Fibroblast of skin of left quadriceps (primary cell): Measurements from ENCODE around the gene DPYSL3.

Experiments
- DNase-seq, 2 experiments: peaks; one replicate each; pipeline ENCODE4 v3.0.0-alpha.2; 2013; ENCODE audit warnings: low read depth in 2 of 2

The DPYSL3 gene

GRCh38 chr5:147404706-147405105, 105.2 kb downstream of the DPYSL3 start:
- DNase-seq = no peak

DNA sequence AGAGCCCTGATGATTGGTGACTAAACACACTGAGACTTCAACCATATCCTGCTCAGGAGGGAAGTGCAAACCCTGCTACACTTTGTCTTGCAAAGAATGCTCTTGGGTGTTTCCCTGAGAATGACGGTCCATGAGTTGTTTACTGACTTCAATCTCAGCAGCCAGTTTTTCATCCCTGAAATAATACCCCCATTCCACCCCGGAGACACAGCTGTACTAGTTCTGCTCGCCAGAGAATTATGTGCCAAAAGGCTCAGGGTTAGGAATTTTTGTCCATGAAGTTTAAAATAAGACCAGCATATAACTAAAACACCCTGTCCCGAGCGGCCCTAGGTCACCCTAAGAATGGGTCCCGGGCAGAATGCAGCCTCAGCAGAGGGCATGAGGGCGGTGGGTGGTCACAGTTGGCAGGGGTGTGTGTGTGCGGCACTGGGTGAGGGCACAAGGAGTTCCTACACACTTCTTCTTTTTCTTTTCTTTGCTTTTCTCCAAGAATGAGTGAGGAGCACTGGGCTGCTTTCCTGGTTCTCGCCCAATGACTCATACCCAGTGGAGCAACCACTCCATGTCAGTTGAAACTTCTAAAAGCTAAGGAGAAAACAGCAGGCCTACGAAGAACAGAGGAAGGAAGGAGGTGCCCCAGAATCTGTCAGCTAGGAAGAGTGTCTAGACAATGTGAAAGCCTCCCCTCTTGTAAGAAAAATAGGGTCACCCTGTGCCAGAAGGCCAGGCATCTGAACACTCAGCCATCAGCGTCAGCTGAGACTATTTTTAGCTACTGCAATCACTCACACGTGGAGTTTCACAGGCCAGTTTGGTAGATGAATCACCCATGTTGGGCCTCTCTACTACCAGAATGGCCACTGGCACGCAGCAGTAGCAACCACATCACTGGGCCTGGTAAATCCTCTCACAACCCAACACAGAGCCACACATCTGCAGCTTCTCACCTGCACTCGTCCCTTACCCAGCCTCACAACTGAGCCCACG, 105.9 kb downstream of the DPYSL3 start:
- peak; percentile 86 to 88 for DNase-seq

DNA sequence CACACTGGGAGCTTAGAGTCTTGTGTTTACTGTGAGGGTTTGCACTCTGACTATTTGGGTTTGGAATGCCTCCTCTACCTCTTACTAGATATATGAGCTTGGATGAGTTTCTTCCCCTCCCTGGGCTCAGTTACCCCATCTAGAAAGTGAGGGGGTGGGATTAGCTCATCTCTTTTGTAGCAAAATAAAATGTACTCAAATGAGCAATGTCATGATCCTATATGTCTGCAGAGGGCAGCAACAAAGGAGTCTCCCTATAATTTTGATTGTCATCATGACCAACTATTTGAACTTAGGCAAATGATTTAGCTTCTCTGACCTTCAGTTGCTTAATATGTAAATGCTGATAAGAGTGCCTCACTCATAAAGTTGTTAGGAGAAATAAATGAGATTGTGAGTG, 109.0 kb downstream of the DPYSL3 start:
- no peak for DNase-seq

- DNase-seq = no peak
These were observed 109.6 kb downstream of the DPYSL3 start for GRCh38 chr5:147400126-147400809.

DNA sequence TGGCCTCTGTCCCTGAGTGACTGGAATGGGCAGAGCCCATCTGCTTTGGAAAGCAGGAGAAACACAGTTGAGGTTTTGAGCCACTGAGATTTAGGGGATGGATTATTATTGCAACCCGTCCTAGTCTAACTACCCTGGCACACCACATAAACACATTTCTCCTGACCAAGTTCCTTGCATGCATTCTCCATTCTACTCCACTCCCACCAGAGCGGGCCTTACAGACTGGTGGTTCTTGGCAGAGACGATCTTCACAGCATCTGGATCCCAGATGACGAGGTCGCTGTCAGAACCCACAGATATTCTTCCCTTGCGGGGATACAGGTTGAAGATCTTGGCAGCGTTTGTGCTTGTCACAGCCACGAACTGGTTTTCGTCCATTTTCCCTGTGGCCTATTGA, 111.0 kb downstream of the DPYSL3 start:
- DNase-seq = peak; percentile 57 to 64

DNA sequence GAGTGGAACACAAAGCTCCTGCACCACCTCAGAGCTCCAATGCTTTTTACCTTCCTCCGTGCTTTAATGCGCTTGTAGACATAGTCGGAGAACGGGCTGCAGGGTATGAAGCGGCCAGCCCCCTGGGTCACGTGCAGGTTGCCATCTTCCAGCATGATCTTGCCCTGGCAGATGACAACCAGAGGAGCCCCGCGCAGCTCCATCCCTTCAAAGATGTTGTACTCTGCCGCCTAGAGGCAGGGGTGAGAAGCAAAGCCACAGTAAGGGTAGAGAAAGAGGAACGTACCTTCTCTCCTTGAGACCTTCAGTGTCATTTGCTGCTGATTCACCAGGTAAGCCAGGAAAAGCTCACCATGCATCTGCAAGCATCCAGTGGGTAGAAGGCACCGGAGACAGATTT, 112.3 kb downstream of the DPYSL3 start:
- DNase-seq = no peak

GRCh38 chr5:147396070-147396823, 113.6 kb downstream of the DPYSL3 start:
- DNase-seq = no peak

DNA sequence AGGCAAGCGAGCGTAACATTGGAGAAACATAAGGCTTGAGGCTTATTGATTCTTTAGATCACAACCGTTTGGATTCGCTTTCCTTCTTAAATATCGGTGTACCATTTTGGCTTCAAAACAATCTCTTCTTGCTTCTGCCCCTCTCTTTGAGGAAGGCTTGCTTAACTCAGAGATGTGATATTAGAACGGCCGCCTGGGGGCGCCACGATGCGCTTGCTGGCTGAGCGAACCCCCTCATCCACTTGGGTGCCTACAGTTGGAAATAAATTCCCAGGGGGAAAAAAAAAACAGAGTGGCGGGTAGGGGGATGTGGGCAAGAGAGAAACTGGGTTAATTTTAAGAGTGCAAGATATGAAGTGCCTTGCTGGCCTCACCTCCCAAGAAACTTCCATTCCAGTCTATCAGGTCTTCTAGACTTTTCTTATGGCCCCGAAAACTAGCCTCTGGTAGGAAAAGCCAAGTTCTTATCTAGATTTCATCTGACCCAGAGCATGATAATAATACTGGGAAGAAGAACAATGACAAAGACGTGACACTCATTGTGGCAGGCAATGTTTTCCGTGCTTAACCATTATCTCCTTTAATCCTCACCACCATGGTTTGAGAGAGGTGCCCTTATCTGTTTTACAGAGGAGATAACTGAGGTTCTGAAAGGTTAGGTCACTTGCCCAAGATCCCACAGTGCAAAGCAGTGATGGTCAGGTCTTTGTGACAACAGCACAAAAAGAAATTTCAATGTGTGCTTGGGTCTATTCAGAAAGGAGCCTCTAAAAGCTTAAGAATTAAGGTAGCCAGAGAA, 115.8 kb downstream of the DPYSL3 start:
- DNase-seq = no peak

DNA sequence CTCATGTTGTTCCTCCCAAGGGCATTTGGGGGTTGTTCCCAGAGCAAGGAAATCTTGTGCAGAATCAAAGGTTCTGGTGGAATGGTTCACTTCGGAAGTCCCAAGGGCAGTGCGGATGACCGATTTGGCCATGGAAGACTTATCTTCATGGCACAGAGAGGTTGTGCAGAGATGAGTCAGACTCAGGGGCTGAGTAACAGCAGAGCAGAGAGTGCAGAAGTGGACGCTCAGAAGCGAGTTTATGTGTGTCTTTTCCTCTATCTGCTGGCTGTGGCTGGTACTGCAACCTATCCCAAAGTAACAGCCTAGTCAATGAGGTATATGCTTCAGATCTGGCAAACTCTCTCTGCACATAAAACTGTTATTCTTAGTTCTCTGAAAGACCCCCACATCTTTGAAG, 118.1 kb downstream of the DPYSL3 start:
- peak; percentile 30 to 36 for DNase-seq

GRCh38 chr5:147390654-147391225, 119.1 kb downstream of the DPYSL3 start:
- DNase-seq = no peak

DNA sequence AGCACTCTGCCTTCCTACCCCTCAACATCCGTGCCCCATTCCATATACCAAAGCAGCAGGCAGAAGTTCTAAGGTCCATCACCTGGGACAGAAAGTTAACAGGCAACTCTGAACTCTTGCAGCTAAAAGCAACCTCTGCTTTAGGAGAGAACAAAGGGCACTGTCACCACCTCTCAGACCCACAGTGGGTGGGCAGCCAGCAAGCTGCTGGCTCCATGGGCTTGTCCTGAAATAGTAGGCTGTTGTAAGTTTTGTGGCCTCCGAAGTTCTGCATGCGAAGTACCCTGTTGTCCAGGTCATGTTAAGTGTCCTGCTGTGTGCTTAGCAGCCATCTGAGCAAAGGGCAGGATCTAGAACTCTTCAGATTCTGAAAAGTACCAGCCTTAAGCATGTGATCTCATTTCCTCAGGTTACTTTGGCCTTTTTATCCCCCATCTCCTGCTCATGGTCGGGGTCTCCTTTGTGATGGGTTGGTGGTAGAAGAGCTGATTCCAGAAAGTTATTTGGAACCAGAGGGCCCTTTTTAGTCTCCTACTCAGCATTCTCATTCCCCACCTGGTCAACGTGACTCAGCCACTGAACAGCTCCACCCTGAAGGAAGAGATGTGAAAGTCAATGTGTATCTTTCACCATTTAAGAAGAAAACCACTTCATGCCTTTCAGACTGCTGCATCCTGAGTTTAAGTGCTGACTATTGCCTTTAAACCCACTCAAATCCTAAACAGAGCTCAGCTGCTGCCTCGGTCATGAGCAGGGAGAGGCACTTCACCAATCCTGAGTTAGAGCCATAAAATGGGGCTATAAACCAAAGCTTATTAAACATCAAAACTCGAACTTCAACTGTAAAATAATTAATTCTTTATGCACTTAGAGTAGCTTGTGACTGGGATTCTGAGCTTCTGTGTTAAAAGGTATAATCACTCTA, 121.4 kb downstream of the DPYSL3 start:
- no peak for DNase-seq

DNA sequence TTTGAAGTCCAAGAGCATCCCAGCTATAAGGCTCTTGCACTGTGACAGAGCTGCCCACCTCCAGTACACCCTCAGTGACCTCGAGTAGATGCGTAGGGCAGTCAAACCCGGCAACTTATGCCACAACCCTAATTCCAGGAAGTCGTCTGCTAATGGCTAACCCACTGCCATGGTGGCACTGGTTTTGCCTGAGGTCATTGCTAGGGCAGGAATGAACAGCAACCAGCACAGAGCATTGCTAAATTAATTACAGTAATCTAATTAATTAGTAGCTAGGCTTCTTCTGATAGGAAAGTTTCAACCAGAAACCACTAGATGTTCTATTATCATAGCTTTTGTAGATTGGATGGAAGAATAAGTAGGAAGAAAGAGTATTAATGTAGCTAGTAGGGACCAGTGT, 122.8 kb downstream of the DPYSL3 start:
- no peak for DNase-seq

DNA sequence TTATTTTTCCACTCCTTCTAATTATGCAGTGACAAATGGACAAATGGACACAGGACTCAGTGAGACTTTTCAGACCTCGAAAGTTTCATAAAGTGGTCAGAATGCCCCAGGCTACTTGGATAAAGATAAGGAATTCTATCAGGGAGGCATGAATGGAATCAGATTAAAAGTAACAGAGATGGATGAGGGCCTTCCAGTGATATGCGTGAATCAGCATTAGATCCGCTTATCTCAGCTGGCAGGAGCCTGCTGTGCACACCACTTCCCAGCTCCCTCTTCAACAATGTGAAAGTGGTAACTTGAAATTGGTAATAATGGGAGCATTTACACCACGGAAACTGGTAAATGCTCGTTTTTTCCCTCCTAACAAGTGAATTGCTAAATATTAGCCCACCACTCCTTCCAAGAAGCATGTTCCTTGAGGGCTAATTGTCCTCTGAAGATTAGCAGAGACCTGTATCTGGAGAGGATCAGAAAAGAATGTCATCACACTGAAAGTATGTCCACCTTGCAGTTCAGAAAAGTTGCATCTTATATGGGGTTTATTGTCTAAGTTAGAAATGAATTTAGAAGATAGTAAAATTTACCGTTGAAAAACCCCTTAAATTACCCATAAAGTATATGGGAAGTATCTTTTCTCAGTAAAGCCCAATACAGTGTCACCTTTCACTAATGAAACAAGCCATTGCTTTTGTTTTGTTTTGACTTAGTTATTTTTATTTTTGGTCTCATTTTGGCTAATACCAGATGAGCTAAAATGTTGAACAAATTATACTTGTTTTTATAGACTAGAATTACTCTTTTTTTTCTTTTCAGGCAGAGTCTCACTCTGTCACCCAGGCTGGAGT, 125.3 kb downstream of the DPYSL3 start:
- DNase-seq = no peak

DNA sequence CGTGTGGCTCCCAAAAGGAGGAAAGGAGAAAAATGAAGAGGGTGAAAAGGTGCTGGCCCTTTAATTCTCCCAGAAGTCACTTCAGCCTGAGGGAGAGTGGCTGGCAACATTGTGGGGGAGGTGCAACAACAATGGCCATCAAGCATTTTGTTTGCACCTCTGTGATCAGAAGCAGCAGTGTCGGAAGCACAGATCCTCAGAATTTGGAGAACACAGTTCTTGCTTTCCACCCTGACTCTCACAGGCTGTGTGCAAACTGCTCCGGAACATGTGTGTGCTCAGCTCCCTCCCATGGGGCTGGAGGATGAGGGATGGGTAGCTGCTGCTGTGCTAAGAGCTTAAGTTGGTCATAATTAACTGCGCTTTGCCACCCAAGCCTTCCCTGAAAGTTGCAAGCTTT, 127.1 kb downstream of the DPYSL3 start:
- DNase-seq = no peak

DNA sequence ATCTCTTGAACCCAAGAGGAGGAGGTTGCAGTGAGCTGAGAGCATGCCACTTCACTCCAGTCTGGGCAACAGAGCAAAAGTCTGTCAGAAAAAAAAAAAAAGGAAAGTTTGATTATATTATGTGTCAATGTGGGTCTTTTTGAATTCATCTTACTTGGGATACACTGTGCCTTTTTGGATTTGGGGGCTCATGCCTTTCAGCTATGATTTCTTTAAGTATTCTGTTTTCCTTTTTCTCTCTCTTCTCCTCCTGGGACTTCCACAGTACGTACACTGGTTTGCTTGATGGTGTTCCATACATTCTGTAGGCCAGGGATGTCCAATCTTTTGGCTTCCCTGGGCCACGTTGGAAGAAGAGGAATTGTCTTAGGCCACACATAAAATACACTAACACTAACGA, 128.3 kb downstream of the DPYSL3 start:
- no peak for DNase-seq

DNA sequence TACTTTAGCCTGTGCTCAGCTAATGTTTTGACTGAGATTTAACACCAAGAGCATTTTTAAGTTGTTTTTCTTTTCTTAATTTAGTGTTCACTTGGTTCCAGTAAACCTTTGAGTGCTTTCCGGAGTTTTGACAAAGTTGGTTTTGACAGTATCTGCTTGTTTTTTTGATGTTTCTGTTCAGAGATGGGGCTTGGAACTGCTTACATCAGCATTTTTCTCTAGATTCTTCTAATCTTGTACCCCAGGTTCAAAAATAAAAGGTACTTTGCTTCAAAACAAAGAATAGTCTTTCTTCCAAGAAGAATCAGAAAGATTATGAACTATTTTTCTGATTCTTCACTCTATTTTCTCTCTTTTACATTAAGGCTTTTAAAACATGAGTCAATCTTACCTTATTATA, 132.2 kb downstream of the DPYSL3 start:
- DNase-seq = no peak

DNA sequence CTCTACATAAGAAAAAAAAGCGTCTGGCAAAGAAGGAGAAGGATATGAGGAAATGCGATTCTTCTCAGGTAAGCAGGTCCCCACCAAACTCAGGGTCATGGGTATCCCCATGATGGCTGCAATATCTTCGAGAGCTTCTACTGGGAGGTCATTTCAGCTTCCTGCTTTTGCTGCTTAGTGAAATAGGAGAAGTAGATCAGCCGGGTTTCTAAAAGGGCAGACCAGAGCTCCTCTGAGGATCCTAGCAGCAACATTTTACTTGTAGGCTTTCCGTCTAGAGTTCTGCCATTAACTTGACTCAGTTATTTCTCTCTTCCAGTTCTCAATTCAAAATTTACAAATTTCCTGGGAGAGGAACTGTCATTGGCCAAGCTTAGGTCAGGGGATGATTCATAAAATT, 134.7 kb downstream of the DPYSL3 start:
- DNase-seq = no peak

DNA sequence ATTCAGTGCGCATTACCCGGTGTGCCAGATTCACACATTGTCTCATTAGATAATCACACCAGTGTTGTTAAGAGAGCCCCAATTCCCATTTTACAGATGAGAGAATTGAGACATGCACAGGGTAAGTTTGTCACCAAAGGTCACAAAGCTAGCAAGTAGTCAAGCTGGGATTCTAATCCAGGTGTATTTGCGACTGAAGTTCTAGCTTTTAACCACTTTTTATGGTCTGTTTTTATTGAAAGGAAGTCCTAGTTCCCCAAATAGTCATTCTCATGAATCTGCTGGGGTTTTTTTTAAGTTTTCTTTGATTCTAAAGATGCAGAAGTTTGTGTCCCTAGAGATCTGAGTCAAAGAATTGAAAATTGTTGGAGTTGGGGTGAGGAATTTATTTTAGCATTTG, 136.5 kb downstream of the DPYSL3 start:
- no peak for DNase-seq

GRCh38 chr5:147372191-147372590, 137.7 kb downstream of the DPYSL3 start:
- no peak for DNase-seq
